MM.1S (cell line): Measurements from ENCODE around the gene ARID5A.

ENCODE experiments used
- DNase-seq: peaks from one replicate; pipeline ENCODE4 v3.0.0-alpha.2; 2015
- H2AFZ ChIP-seq: fragments of 300-600 bp; sonication (generic); 2 replicates; pipeline ENCODE4 v1.6.0; 2016; ENCODE audit warnings: antibody characterized with exemption, low read length
- H3F3A ChIP-seq: fragments of 300-600 bp; sonication (generic); 2 replicates; pipeline ENCODE4 v1.6.1; 2016; ENCODE audit warnings: mild to moderate bottlenecking, antibody characterized with exemption, low read length, moderate library complexity, mixed read lengths; ENCODE audit not compliant: insufficient read depth
- H3K27ac ChIP-seq: fragments of 300-600 bp; sonication (generic); 2 replicates; pipeline ENCODE4 v1.5.1; 2016; ENCODE audit warnings: mild to moderate bottlenecking, low read length
- H3K27me3 ChIP-seq: fragments of 300-600 bp; sonication (generic); replicated peaks from 2 replicates; pipeline ENCODE4 v1.6.0; 2016; ENCODE audit warnings: low read length; ENCODE audit not compliant: insufficient read depth
- H3K36me3 ChIP-seq: fragments of 300-600 bp; sonication (generic); replicated peaks from 2 replicates; pipeline ENCODE4 v1.6.1; 2016; ENCODE audit warnings: mild to moderate bottlenecking, low read length, mixed read lengths; ENCODE audit not compliant: insufficient read depth
- H3K4me1 ChIP-seq: fragments of 300-600 bp; sonication (generic); 2 replicates; pipeline ENCODE4 v1.6.1; 2016; ENCODE audit warnings: low read length, mixed read lengths
- H3K4me2 ChIP-seq: fragments of 300-600 bp; sonication (generic); 2 replicates; pipeline ENCODE4 v1.6.0; 2016; ENCODE audit warnings: low read depth, low read length
- H3K4me3 ChIP-seq: fragments of 300-600 bp; sonication (generic); 2 replicates; pipeline ENCODE4 v1.5.1; 2016; ENCODE audit warnings: low read length, mixed read lengths
- H3K79me2 ChIP-seq: fragments of 300-600 bp; sonication (generic); 2 replicates; pipeline ENCODE4 v1.6.1; 2016; ENCODE audit warnings: mixed run types, low read length, mixed read lengths
- H3K9ac ChIP-seq: fragments of 300-600 bp; sonication (generic); 2 replicates; pipeline ENCODE4 v1.6.1; 2016; ENCODE audit warnings: low read length, mixed read lengths
- H3K9me2 ChIP-seq: fragments of 300-600 bp; sonication (generic); replicated peaks from 2 replicates; pipeline ENCODE4 v1.6.1; 2016; ENCODE audit warnings: mild to moderate bottlenecking, low read length, mixed read lengths; ENCODE audit not compliant: insufficient read depth
- H3K9me3 ChIP-seq: fragments of 300-600 bp; sonication (generic); replicated peaks from 2 replicates; pipeline ENCODE4 v1.6.1; 2016; ENCODE audit warnings: mild to moderate bottlenecking, low read length, mixed read lengths; ENCODE audit not compliant: insufficient read depth
- H4K20me1 ChIP-seq: fragments of 300-600 bp; sonication (generic); 2 replicates; pipeline ENCODE4 v1.6.1; 2016; ENCODE audit warnings: mild to moderate bottlenecking, low read length, moderate library complexity, mixed read lengths; ENCODE audit not compliant: insufficient read depth
- CTCF ChIP-seq: fragments of 300-600 bp; sonication (generic); IDR thresholded peaks from 2 replicates; pipeline ENCODE4 v1.5.1; 2016; ENCODE audit warnings: antibody characterized with exemption, low read length, mixed read lengths
- EZH2 ChIP-seq: fragments of 300-600 bp; sonication (generic); optimal IDR thresholded peaks from 2 replicates; pipeline ENCODE3; 2017; ENCODE audit warnings: low read depth, mild to moderate bottlenecking, antibody characterized with exemption, low read length, mixed read lengths
- EZH2phosphoT487 ChIP-seq: fragments of 300-600 bp; sonication (generic); IDR thresholded peaks from 2 replicates; pipeline ENCODE4 v1.6.1; 2018; ENCODE audit warnings: antibody characterized with exemption, low read length

The ARID5A gene

GRCh38 chr2:96531872-96532505, 4.6 kb upstream of the ARID5A start:
- peak overlapping the region; percentile 96 for H3K27ac ChIP-seq
- peak overlapping the region; percentile 91 for H3K4me2 ChIP-seq
- H3K9ac ChIP-seq, result peak overlapping the region; percentile 92
- peak overlapping the region; percentile 60 for H3K4me3 ChIP-seq
- H3F3A ChIP-seq, result peaks cover 67% of the 10 kb centered on the region
- H3K9me2 ChIP-seq, result no peaks in the 10 kb centered on the region
- peak; percentile 95 for DNase-seq
- H4K20me1 ChIP-seq, result no peaks in the 10 kb centered on the region
- TF ChIP-seq EZH2phosphoT487 (no peak), CTCF (no peak), EZH2 (no peak)
- H3K79me2 ChIP-seq, result peaks cover 25% of the 10 kb centered on the region
- H3K4me1 ChIP-seq, result peaks cover 75% of the 10 kb centered on the region
- H3K9me3 ChIP-seq, result no peaks in the 10 kb centered on the region
- peak overlapping the region; percentile 63 for H2AFZ ChIP-seq
- H3K27me3 ChIP-seq, result no peaks in the 10 kb centered on the region
- H3K36me3 ChIP-seq, result no peaks in the 10 kb centered on the region

- no peaks in the 10 kb centered on the region for H3K36me3 ChIP-seq
- peak overlapping the region; percentile 63 for H2AFZ ChIP-seq
- H3K4me2 ChIP-seq, result peak overlapping the region; percentile 91
- peaks cover 33% of the 10 kb centered on the region for H3K79me2 ChIP-seq
- no peak for TF ChIP-seq CTCF
- TF ChIP-seq EZH2phosphoT487, result no peak
- TF ChIP-seq EZH2, result no peak
- H3K4me3 ChIP-seq, result peak overlapping the region; percentile 30; the same call in 1 of the 2 replicates
- H3K4me1 ChIP-seq, result peaks cover 71% of the 10 kb centered on the region
- H3K9me2 ChIP-seq, result no peaks in the 10 kb centered on the region
- 0 out of 2 replicates have a peak, but pooled peaks cover 1% of the 10 kb centered on the region for H4K20me1 ChIP-seq
- H3K9me3 ChIP-seq, result no peaks in the 10 kb centered on the region
- H3F3A ChIP-seq, result peaks cover 66% of the 10 kb centered on the region
- peak overlapping the region; percentile 96 for H3K27ac ChIP-seq
- no peak for DNase-seq
- H3K9ac ChIP-seq, result peak overlapping the region; percentile 42; the same call in 1 of the 2 replicates
- H3K27me3 ChIP-seq, result no peaks in the 10 kb centered on the region
Observed at GRCh38 chr2:96532641-96533291, 3.8 kb upstream of the ARID5A start.

DNA sequence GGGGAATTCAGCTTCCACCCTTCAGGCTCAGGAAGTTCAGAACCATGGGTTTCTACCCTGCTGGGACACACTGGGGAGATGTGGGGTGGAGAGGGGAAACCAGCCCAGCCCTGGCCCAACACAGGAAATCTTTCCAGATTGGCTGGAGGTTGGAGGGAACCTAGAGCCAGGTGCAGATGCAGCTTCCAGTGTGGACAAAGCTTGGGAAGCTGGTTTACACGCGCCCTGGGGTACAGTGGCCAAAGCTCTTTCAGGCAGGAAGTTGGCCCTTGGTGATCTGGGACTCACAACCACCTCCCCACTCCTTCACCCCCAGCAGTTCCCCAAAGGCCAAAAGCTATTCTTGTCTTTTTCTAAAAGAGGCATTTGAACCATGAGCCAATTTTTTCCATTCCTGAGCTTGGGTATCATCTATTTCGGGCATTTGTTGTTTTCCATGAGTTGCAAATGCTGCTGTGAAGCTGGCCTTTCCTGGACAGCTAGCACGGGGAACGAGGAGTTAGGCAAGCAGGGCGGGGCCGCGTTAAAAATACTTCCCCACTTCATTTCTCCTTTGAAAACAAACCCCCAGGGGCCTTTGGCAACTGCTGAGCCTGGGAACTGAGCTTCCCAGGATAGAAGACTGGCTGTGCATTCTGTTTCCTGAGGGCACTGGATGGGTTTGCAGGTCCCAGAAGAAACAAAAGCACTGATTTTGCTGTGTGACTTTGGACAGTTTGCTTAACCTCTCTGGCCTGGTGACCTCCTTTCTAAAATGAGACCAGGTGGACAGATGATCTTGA, 3.1 kb upstream of the ARID5A start:
- Histone ChIP-seq H3K9ac (no peak overlapping the region), H3F3A (peaks cover 66% of the 10 kb centered on the region), H3K79me2 (peaks cover 40% of the 10 kb centered on the region), H2AFZ (no peak overlapping the region), H3K4me2 (no peak overlapping the region), H3K27me3 (no peaks in the 10 kb centered on the region), H3K27ac (no peak overlapping the region), H4K20me1 (peaks cover 7% of the 10 kb centered on the region; the same call in 1 of the 2 replicates), H3K9me2 (no peaks in the 10 kb centered on the region), H3K4me1 (peaks cover 64% of the 10 kb centered on the region), H3K36me3 (0 out of 2 replicates have a peak, but pooled peaks cover 4% of the 10 kb centered on the region), H3K4me3 (no peak overlapping the region), H3K9me3 (no peaks in the 10 kb centered on the region)
- TF ChIP-seq EZH2phosphoT487, result no peak
- TF ChIP-seq EZH2, result no peak
- no peak for TF ChIP-seq CTCF
- DNase-seq, result no peak
